WI38 (cell line): ENCODE results near the gene RACGAP1.

Source experiments
- H3K4me3 ChIP-seq: 2 replicates; pipeline ENCODE4 v1.5.1; 2011; ENCODE audit warnings: low read depth, mild to moderate bottlenecking, control low read depth, low read length
- CTCF ChIP-seq: IDR thresholded peaks from 2 replicates; pipeline ENCODE4 v1.5.1; 2012; ENCODE audit warnings: low read depth, mild to moderate bottlenecking, control low read depth, low read length

Gene RACGAP1

GRCh38 chr12:50059440-50060119 lies 34.3 kb upstream of the RACGAP1 start:
- H3K4me3 ChIP-seq, result no peak overlapping the region

GRCh38 chr12:50058743-50059312 lies 33.5 kb upstream of the RACGAP1 start:
- no peak for TF ChIP-seq CTCF
- no peak overlapping the region for H3K4me3 ChIP-seq

More at GRCh38 chr12:50059440-50060119, 34.3 kb upstream of the RACGAP1 start:
- TF ChIP-seq CTCF, result no peak

- TF ChIP-seq CTCF, result no peak
- peak overlapping the region; percentile 57 for H3K4me3 ChIP-seq
These were observed 32.8 kb upstream of the RACGAP1 start for GRCh38 chr12:50057896-50058670.

GRCh38 chr12:50057000-50057841 lies 31.9 kb upstream of the RACGAP1 start, which contains the start of gene ASIC1:
Gene ASIC1, plus strand, starts transcription at chr12:50057596. Its CDS starts 1,171 bp downstream, at chr12:50058767.
- peak within 1 kb of the TSS; percentile 57 for H3K4me3 ChIP-seq
- TF ChIP-seq CTCF, result no peak

- H3K4me3 ChIP-seq, result peak overlapping the region; percentile 57
- TF ChIP-seq CTCF, result no peak
These were observed 31.3 kb upstream of the RACGAP1 start for GRCh38 chr12:50056639-50056976.

GRCh38 chr12:50055831-50056638 lies 30.7 kb upstream of the RACGAP1 start:
- TF ChIP-seq CTCF, result peak; percentile 99
- H3K4me3 ChIP-seq, result no peak overlapping the region
